Forelimb muscle (tissue), 1 donor: ENCODE measurements around the gene SPATA6. TPM values are rescaled to one million over a fixed set of nuclear protein-coding genes. Genes with fewer than 3 reads are reported as not detected.

Experiments
- DNase-seq: peaks from one replicate; pipeline ENCODE4 v3.0.0-alpha.2; 2013; ENCODE audit warnings: low read depth
- polyA plus RNA-seq: library from polyadenylated mRNA; unstranded; fragments of 120-200 nt; gene quantifications from one replicate; pipeline ENCODE4 v1.2.1, GENCODE V29; 2013; ENCODE audit not compliant: insufficient read length

SPATA6 gene
- polyA plus RNA-seq, 1 donor, result 8.4 TPM

DNA sequence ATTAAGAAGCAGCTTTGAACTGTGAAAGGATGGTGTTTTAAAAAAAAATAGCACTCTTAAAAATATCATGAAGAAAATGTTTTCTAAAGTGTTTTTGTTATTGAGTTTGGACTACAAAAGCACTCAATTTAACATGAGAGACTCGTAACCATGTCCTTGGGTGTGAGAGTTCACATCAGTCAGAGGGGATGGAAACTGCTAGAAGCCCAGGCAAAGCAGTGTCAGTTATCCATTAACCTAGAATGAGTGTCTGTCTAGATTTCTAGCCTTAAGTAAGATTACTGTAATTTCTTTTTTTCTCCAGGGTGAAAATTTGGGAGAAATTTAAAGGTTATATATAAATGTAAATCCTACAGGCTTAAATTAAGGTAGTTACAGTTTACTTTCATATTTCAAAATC is 217.8 kb downstream of the SPATA6 start:
- no peak for DNase-seq

DNA sequence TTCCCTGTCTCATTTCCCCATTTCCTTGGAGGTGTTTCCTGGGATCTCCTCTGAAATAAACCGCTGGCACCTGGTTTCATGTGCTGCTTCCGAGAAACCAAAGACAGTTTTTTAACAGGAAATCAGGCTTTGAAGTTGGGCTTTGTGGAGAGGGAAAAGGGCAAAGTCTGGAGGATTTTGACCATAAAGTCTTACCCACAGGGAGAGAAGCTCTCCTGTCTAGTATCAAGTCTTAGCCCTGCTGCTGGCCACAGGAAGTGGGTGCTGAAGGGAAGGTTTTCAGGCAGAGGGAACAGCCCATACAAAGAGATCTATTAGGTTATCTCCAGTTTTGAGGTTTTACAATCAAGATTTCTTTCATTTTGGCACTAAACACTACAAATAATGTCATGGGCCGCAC is 220.2 kb downstream of the SPATA6 start:
- no peak for DNase-seq

DNA sequence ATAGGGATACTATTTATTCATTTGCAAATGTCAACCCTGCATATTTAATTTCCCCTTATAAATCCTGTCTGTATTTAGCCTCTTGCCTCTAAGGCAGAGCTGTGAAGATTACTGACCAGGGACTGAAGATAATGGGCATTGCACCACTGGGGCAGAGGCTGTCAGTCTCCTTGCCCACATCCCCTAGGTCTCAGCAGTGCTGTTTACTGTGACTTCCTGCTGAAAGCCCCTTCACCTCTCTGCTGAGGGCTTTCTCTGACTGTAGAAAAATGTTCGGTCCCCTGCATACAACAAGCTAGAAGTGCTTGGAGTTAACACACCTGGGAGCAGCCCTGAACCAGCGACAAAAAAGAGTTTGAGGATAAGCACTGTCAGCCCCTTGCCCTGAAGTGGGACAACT is 220.7 kb downstream of the SPATA6 start:
- no peak for DNase-seq

DNA sequence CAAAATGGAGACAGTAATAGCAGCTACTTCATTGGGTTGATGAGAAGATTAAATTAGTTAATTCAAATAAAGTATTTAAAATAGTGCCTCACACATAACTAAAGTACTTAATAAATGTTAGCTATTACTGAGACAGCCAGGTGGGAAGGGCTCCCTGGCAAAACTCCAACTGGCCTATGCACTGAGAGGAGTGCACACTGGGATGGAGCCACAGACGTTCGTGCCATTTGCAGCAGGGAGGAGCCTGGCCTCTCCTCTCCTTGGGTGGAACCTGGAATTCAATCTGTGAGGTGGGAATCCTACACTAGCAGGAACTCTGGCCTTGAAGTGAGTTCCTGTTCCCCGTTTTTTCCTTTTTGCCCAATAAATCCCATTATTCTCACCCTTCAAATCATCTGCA is 221.4 kb downstream of the SPATA6 start:
- DNase-seq, result no peak

DNA sequence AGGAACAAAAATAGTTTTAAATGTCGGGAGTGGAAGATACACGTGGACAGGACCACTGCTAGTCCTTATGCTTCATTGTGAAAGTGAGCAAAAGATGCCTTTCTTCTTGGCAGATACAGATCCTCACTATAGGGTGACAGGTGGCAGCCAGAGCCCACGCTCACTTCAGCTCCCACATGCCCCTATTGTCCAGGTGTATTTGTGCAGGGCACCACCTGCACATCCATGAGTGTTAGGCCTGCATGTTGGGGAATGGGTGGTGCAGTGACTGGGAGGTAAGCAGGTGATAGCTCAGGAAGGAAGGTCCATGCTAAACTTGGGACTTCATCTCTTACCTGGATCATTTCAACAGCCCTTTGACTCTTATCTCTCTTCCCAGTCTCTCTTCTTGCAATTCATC is 222.1 kb downstream of the SPATA6 start:
- no peak for DNase-seq

DNA sequence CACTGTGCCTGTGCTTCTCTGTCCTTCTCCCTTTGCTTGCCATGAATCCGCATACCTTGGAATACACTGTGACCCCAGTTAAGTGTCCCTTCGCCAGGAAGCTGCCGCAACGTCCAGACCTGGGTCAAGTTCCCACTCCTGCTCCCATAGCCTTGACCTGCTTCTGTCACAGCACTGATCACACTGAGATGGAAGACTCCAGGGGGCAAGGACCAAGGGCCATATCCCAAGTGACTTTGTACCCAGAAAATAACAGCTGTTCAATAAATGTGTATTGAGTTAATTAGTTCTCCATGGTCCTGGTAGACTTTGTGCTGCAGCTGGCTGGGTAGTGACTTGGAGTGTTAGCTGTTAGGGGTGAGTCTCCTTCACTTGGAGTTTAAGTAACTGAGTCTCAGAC is 223.6 kb downstream of the SPATA6 start:
- DNase-seq, result no peak

DNA sequence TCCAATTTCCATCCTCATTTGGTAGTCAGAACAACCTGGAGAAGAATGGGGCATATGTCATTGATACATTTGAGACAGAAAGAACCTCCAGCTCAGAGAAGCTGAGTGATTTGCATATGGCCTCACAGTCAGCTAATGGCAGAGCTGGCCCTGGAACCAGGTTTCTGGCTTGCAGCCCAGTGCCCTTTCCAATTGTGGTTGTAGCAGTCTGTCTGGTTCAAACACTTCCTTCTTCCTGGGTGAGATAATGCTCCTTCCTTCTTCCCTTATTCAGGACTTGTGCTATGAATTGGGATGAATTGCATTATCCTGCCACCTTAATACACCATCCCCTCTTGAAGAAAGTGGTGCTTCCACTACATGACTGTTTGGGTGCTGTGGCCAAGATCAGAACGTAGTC is 225.3 kb downstream of the SPATA6 start:
- DNase-seq, result no peak

Other genes with a start within 250 kb of the SPATA6 start
- gene SLC5A9, start 249.5 kb downstream of the SPATA6 start, polyA plus RNA-seq, result 2.0 TPM